ENCODE measurements around the gene SLC25A45.
"Not testable (repeated sequence)": the region's sequence is repeated elsewhere in the genome, so short reads cannot be mapped to it uniquely, and the experiment has no call there.

SLC25A45 gene

GRCh38 chr11:65362320-65362931, 20.0 kb downstream of the SLC25A45 start:
- no peak for DNase-seq (ENCODE audit: low spot score)

- DNase-seq (ENCODE audit: low spot score), result no peak
Measured at GRCh38 chr11:65357856-65358356, 24.5 kb downstream of the SLC25A45 start.

- no peak for DNase-seq (ENCODE audit: low spot score)
Measured at GRCh38 chr11:65356394-65356972, 26.0 kb downstream of the SLC25A45 start.

GRCh38 chr11:65355776-65356393, 26.6 kb downstream of the SLC25A45 start:
- DNase-seq (ENCODE audit: low spot score), result no peak

GRCh38 chr11:65355013-65355775, 27.3 kb downstream of the SLC25A45 start:
- DNase-seq (ENCODE audit: low spot score), result no peak

GRCh38 chr11:65354265-65355012, 28.0 kb downstream of the SLC25A45 start, which contains the start of gene TIGD3:
Gene TIGD3 (plus strand): TSS chr11:65354751. CDS start chr11:65355809, 1,058 bp downstream.
- DNase-seq (ENCODE audit: low spot score), result peak; percentile 79

GRCh38 chr11:65353900-65354264, 28.6 kb downstream of the SLC25A45 start:
- DNase-seq (ENCODE audit: low spot score), result no peak

GRCh38 chr11:65353376-65353775, 29.1 kb downstream of the SLC25A45 start:
- no peak for DNase-seq (ENCODE audit: low spot score)

- DNase-seq (ENCODE audit: low spot score), result no peak
Measured at GRCh38 chr11:65352783-65353182, 29.7 kb downstream of the SLC25A45 start.

GRCh38 chr11:65351511-65351910, 30.9 kb downstream of the SLC25A45 start:
- no peak for DNase-seq (ENCODE audit: low spot score)

GRCh38 chr11:65341856-65342255, 40.6 kb downstream of the SLC25A45 start:
- no peak for DNase-seq (ENCODE audit: low spot score)

GRCh38 chr11:65340226-65340625, 42.2 kb downstream of the SLC25A45 start:
- no peak for DNase-seq (ENCODE audit: low spot score)

- no peak for DNase-seq (ENCODE audit: low spot score)
Measured at GRCh38 chr11:65338676-65339075, 43.8 kb downstream of the SLC25A45 start.

- DNase-seq (ENCODE audit: low spot score), result no peak
Measured at GRCh38 chr11:65334696-65335295, 47.6 kb downstream of the SLC25A45 start.

- not testable (repeated sequence) for DNase-seq (ENCODE audit: low spot score)
Measured at GRCh38 chr11:65332591-65332990, 49.9 kb downstream of the SLC25A45 start.

- no peak for DNase-seq (ENCODE audit: low spot score)
Measured at GRCh38 chr11:65330544-65330943, 51.9 kb downstream of the SLC25A45 start.

- DNase-seq (ENCODE audit: low spot score), result peak; percentile 92
Measured at GRCh38 chr11:65329944-65330403, 52.5 kb downstream of the SLC25A45 start.

GRCh38 chr11:65329478-65329877, 53.0 kb downstream of the SLC25A45 start:
- no peak for DNase-seq (ENCODE audit: low spot score)

GRCh38 chr11:65327021-65327420, 55.4 kb downstream of the SLC25A45 start:
- DNase-seq (ENCODE audit: low spot score), result no peak

- no peak for DNase-seq (ENCODE audit: low spot score)
Measured at GRCh38 chr11:65325435-65325834, 57.0 kb downstream of the SLC25A45 start.

Measured in hematopoietic multipotent progenitor cell treated with erythropoietin and hydrocortisone succinate and interleukin-3 and kit ligand, for 17 days (in vitro differentiated cells).